Measurements from ENCODE around the gene KIF26A.

KIF26A gene

DNA sequence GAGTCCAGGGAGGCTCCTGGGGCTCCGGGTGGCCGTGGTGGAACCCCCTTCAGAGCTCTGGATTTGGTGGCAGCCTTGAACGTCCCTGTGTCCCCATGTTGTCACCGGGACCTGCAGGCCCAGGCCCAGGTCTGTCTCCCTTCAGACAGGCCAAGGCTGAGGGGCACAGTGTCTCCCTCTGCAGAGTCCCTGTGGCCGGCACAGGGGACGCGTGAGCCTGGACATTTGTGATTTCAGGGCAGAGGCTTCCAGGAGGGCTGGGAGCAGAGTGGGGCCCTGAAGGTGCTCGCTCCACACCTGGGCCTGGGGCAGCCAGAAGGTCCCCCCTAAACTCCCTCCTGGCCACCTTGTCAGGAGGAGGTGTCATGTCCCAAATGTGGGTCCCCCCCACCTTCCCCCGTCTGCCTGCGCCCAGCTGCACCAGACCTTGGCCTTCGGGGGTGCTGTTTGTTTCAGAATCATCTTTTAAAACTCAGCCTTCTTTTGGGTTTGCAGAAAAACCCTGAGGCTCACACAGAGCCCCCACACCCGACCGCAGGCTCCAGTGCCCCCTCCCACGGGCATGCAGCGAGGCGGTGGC is 47.6 kb downstream of the KIF26A start:
- ChIA-PET POLR2A (no interaction called here), CTCF (interaction anchor here (0.7 kb wide), 1 partner anchor 1262 kb away, joined by 3 read pairs; no protein-coding TSS in a partner anchor)
- Histone ChIP-seq H3K9me3 (ENCODE audit: control insufficient read depth, insufficient read depth, low read depth, low read length) (no peaks in the 10 kb centered on the region), H3K4me3 (ENCODE audit: low read depth, low read length) (no peak overlapping the region), H3K27ac (ENCODE audit: extremely low read depth, low read depth, low read length) (no peak overlapping the region), H3K36me3 (ENCODE audit: control insufficient read depth in 2 of 2, insufficient read depth in 1 of 2, low read length in 2 of 2) (no peaks in the 10 kb centered on the region), H3K4me1 (ENCODE audit: control insufficient read depth, insufficient read depth, low read length) (no peaks in the 10 kb centered on the region)
- TF ChIP-seq ZFP69B (tag by site-specific recombination; IDR thresholded peaks at IDR 0.05) (no peak), ZBTB7A (tag by site-specific recombination; IDR thresholded peaks at IDR 0.05; ENCODE audit: low read depth) (no peak), ZFP3 (tag by site-specific recombination; IDR thresholded peaks at IDR 0.05; ENCODE audit: low read depth) (no peak), ZNF274 (IDR thresholded peaks at IDR 0.05; ENCODE audit: low read length) (no peak), ZNF274 (tag by site-specific recombination; IDR thresholded peaks at IDR 0.05; ENCODE audit: borderline replicate concordance) (no peak), KLF1 (tag by site-specific recombination; IDR thresholded peaks at IDR 0.05) (peak; percentile 36; the same call in 1 of the 2 replicates), SCRT2 (tag by site-specific recombination; IDR thresholded peaks at IDR 0.05) (no peak)

- no peak overlapping the region for H3K27ac ChIP-seq (ENCODE audit: extremely low read depth, low read depth, low read length)
- ChIA-PET CTCF (interaction anchor here (0.6 to 0.7 kb wide), 4 partner anchors 9 to 1262 kb away, joined by 3 to 4 read pairs (median 3); no protein-coding TSS in a partner anchor), POLR2A (no interaction called here)
- no peak overlapping the region for H3K4me3 ChIP-seq (ENCODE audit: low read depth, low read length)
- no peak for TF ChIP-seq ZFP41 (tag by site-specific recombination; IDR thresholded peaks at IDR 0.05; ENCODE audit: borderline replicate concordance)
- no peak for TF ChIP-seq MYNN (tag by site-specific recombination; IDR thresholded peaks at IDR 0.05; ENCODE audit: borderline replicate concordance)
- TF ChIP-seq ZNF274 (IDR thresholded peaks at IDR 0.05; ENCODE audit: low read length), result no peak
- TF ChIP-seq ZNF274 (tag by site-specific recombination; IDR thresholded peaks at IDR 0.05; ENCODE audit: borderline replicate concordance), result no peak
- TF ChIP-seq ZNF549 (tag by site-specific recombination; IDR thresholded peaks at IDR 0.05), result no peak
- TF ChIP-seq INSM2 (tag by site-specific recombination; IDR thresholded peaks at IDR 0.05), result no peak
- no peaks in the 10 kb centered on the region for H3K9me3 ChIP-seq (ENCODE audit: control insufficient read depth, insufficient read depth, low read depth, low read length)
- H3K36me3 ChIP-seq (ENCODE audit: control insufficient read depth in 2 of 2, insufficient read depth in 1 of 2, low read length in 2 of 2), result no peaks in the 10 kb centered on the region
- H3K4me1 ChIP-seq (ENCODE audit: control insufficient read depth, insufficient read depth, low read length), result no peaks in the 10 kb centered on the region
Observed at GRCh38 chr14:104186575-104186974, 48.2 kb downstream of the KIF26A start.

GRCh38 chr14:104187121-104187889 is 48.9 kb downstream of the KIF26A start:
- no peaks in the 10 kb centered on the region for H3K4me1 ChIP-seq (ENCODE audit: control insufficient read depth, insufficient read depth, low read length)
- TF ChIP-seq, protein P1, sequence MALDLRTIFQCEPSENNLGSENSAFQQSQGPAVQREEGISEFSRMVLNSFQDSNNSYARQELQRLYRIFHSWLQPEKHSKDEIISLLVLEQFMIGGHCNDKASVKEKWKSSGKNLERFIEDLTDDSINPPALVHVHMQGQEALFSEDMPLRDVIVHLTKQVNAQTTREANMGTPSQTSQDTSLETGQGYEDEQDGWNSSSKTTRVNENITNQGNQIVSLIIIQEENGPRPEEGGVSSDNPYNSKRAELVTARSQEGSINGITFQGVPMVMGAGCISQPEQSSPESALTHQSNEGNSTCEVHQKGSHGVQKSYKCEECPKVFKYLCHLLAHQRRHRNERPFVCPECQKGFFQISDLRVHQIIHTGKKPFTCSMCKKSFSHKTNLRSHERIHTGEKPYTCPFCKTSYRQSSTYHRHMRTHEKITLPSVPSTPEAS (tag by site-specific recombination; IDR thresholded peaks at IDR 0.05), result no peak
- TF ChIP-seq HIC1 (tag by site-specific recombination; IDR thresholded peaks at IDR 0.05) (0 out of 2 replicates have a peak, but pooled peaks have one; percentile 32), ZNF223 (tag by site-specific recombination; IDR thresholded peaks at IDR 0.05) (no peak), ZNF211 (tag by site-specific recombination; IDR thresholded peaks at IDR 0.05; ENCODE audit: low read depth) (no peak), ZBTB1 (tag by site-specific recombination; IDR thresholded peaks at IDR 0.05) (no peak), HOXC10 (CRISPR knock-in tag; IDR thresholded peaks at IDR 0.05) (no peak), ZNF785 (tag by site-specific recombination; IDR thresholded peaks at IDR 0.05) (no peak), SP2 (tag by site-specific recombination; IDR thresholded peaks at IDR 0.05) (no peak), ZBTB20 (tag by site-specific recombination; IDR thresholded peaks at IDR 0.05) (no peak), SCRT2 (tag by site-specific recombination; IDR thresholded peaks at IDR 0.05) (peak; percentile 27; the same call in 1 of the 2 replicates), ZNF596 (tag by site-specific recombination; IDR thresholded peaks at IDR 0.05) (no peak), GLIS1 (tag by site-specific recombination; IDR thresholded peaks at IDR 0.05) (no peak), ZNF10 (tag by site-specific recombination; IDR thresholded peaks at IDR 0.05) (no peak)
- TF ChIP-seq, protein P2, sequence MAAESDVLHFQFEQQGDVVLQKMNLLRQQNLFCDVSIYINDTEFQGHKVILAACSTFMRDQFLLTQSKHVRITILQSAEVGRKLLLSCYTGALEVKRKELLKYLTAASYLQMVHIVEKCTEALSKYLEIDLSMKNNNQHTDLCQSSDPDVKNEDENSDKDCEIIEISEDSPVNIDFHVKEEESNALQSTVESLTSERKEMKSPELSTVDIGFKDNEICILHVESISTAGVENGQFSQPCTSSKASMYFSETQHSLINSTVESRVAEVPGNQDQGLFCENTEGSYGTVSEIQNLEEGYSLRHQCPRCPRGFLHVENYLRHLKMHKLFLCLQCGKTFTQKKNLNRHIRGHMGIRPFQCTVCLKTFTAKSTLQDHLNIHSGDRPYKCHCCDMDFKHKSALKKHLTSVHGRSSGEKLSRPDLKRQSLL (tag by site-specific recombination; IDR thresholded peaks at IDR 0.05), result no peak

More at GRCh38 chr14:104187121-104187889, 48.9 kb downstream of the KIF26A start:
- H3K9me3 ChIP-seq (ENCODE audit: control insufficient read depth, insufficient read depth, low read depth, low read length), result no peaks in the 10 kb centered on the region
- no peak overlapping the region for H3K27ac ChIP-seq (ENCODE audit: extremely low read depth, low read depth, low read length)
- POLR2A ChIA-PET, result no interaction called here
- no peak overlapping the region for H3K4me3 ChIP-seq (ENCODE audit: low read depth, low read length)
- CTCF ChIA-PET, result interaction anchor here (0.6 to 0.7 kb wide), 4 partner anchors 8 to 1263 kb away, joined by 3 to 4 read pairs (median 3); no protein-coding TSS in a partner anchor
- no peaks in the 10 kb centered on the region for H3K36me3 ChIP-seq (ENCODE audit: control insufficient read depth in 2 of 2, insufficient read depth in 1 of 2, low read length in 2 of 2)

Measured in HEK293 (cell line).